ENCODE measurements around the gene ADIPOR2. TPM values are rescaled to one million over a fixed set of nuclear protein-coding genes. Genes with fewer than 3 reads are reported as not detected.

Gene ADIPOR2
- total RNA-seq, 1 donor from 2014 or later: 43.0 TPM

DNA sequence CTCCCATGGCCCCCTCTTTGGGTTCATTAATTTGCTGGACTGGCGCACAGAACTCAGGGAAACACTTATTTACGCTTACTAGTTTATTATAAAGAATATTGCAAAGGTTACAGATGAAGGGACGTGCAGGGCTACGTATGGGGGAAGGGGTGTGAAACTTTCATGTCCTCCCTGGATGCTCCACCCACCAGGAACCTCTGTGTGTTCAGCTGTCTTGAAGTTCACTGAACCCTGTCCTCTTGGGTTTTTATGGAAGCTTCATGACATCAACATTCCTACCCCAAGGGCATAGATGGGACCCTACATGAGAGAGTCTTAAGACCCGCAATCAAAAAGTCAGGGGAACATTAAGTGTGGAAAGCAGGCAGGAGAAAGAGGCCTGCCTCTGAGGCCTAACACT, 58.1 kb downstream of the ADIPOR2 start:
- no peak overlapping the region for H3K27ac Mint-ChIP-seq
- DNase-seq: no peak
- CTCF ChIA-PET: no interaction called here
- peaks cover 34% of the 10 kb centered on the region for H3K4me1 Mint-ChIP-seq
- no peak overlapping the region for H3K4me3 Mint-ChIP-seq
- TF ChIP-seq, protein P1, sequence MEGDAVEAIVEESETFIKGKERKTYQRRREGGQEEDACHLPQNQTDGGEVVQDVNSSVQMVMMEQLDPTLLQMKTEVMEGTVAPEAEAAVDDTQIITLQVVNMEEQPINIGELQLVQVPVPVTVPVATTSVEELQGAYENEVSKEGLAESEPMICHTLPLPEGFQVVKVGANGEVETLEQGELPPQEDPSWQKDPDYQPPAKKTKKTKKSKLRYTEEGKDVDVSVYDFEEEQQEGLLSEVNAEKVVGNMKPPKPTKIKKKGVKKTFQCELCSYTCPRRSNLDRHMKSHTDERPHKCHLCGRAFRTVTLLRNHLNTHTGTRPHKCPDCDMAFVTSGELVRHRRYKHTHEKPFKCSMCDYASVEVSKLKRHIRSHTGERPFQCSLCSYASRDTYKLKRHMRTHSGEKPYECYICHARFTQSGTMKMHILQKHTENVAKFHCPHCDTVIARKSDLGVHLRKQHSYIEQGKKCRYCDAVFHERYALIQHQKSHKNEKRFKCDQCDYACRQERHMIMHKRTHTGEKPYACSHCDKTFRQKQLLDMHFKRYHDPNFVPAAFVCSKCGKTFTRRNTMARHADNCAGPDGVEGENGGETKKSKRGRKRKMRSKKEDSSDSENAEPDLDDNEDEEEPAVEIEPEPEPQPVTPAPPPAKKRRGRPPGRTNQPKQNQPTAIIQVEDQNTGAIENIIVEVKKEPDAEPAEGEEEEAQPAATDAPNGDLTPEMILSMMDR (IDR thresholded peaks at IDR 0.05): no peak
- no peak for ATAC-seq (ENCODE audit: low read depth)
- H3K36me3 Mint-ChIP-seq (ENCODE audit: low read depth): peaks cover 17% of the 10 kb centered on the region
- POLR2A ChIA-PET: no interaction called here
- H3K27me3 Mint-ChIP-seq: no peaks in the 10 kb centered on the region
- H3K9me3 Mint-ChIP-seq: peaks cover 4% of the 10 kb centered on the region
- intact Hi-C loops (cut with micrococcal nuclease): no loop called here

DNA sequence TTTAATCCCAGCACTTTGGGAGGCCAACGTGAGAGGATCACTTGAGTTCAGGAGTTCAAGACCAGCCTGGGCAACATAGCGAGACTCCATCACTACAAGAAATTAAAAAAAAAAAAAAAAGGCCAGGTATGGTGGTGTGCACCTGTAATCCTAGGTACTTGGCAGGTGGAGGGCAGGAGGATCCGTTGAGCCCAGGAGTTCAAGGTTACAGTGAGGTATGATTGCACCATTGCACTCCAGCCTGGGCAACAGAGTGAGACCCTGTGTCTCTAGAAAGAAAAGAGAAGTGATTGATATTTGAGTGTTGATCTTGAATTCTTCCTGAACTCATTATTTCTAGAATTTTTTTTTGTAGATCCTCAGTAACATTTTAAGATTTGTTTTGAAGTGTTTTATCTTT, 59.4 kb downstream of the ADIPOR2 start:
- CTCF ChIA-PET: no interaction called here
- Mint-ChIP-seq H3K36me3 (ENCODE audit: low read depth) (peaks cover 30% of the 10 kb centered on the region), H3K27ac (no peak overlapping the region), H3K9me3 (peaks cover 4% of the 10 kb centered on the region), H3K27me3 (no peaks in the 10 kb centered on the region), H3K4me1 (peaks cover 29% of the 10 kb centered on the region), H3K4me3 (no peak overlapping the region)
- intact Hi-C loops (cut with micrococcal nuclease): no loop called here
- TF ChIP-seq, protein P1 (IDR thresholded peaks at IDR 0.05): no peak
- POLR2A ChIA-PET: no interaction called here
- no peak for DNase-seq
- no peak for ATAC-seq (ENCODE audit: low read depth)

DNA sequence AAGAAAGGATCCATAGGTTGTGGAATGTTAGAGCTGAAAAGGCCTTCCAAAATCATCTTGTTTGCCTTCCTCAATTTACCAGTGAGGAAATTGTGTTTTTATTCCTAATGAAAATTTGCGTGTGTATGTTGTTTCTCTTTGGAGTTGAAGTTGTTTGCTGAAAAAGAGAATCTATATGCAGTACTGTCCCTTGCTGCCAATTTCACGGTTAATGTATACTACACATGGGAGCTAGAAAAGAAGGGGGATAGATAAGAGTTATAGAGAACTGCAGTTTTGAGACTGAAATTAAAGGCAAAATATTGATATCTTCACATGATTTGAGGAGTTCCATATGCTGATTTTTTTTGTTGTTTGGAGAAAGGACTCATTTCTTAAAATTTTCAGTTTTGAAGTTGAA, 67.5 kb downstream of the ADIPOR2 start:
- TF ChIP-seq, protein P1 (IDR thresholded peaks at IDR 0.05): no peak
- Mint-ChIP-seq H3K4me3 (no peak overlapping the region), H3K27me3 (no peaks in the 10 kb centered on the region), H3K4me1 (no peaks in the 10 kb centered on the region), H3K27ac (no peak overlapping the region), H3K9me3 (no peaks in the 10 kb centered on the region), H3K36me3 (ENCODE audit: low read depth) (peaks cover 63% of the 10 kb centered on the region)
- POLR2A ChIA-PET: no interaction called here
- ATAC-seq (ENCODE audit: low read depth) (no peak), DNase-seq (no peak)
- intact Hi-C loops (cut with micrococcal nuclease): no loop called here
- CTCF ChIA-PET: no interaction called here

DNA sequence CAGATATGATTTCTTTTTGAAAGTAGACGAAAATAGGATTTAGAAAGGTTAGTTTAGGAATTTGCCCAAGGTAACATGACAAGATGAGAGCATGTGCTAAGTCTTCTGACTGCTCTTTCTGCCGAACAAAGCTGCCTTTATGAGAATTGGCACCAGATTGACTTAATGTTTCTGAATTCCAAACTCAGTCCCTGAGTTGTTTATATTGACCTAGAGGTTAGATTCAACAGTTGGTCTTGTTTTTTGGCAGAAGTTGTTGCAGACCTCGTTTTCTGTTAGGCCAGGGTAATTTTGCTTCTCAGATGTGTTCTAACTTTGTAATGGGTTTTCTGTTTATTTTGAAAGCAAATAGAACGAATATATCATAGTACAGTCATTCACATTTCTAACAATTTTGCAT, 68.0 kb downstream of the ADIPOR2 start:
- H3K9me3 Mint-ChIP-seq: no peaks in the 10 kb centered on the region
- peaks cover 65% of the 10 kb centered on the region for H3K36me3 Mint-ChIP-seq (ENCODE audit: low read depth)
- POLR2A ChIA-PET: no interaction called here
- TF ChIP-seq, protein P1 (IDR thresholded peaks at IDR 0.05): no peak
- no peaks in the 10 kb centered on the region for H3K27me3 Mint-ChIP-seq
- no peak for DNase-seq
- ATAC-seq (ENCODE audit: low read depth): no peak
- H3K27ac Mint-ChIP-seq: no peak overlapping the region
- CTCF ChIA-PET: no interaction called here
- H3K4me3 Mint-ChIP-seq: no peak overlapping the region
- no peaks in the 10 kb centered on the region for H3K4me1 Mint-ChIP-seq
- intact Hi-C loops (cut with micrococcal nuclease): no loop called here

DNA sequence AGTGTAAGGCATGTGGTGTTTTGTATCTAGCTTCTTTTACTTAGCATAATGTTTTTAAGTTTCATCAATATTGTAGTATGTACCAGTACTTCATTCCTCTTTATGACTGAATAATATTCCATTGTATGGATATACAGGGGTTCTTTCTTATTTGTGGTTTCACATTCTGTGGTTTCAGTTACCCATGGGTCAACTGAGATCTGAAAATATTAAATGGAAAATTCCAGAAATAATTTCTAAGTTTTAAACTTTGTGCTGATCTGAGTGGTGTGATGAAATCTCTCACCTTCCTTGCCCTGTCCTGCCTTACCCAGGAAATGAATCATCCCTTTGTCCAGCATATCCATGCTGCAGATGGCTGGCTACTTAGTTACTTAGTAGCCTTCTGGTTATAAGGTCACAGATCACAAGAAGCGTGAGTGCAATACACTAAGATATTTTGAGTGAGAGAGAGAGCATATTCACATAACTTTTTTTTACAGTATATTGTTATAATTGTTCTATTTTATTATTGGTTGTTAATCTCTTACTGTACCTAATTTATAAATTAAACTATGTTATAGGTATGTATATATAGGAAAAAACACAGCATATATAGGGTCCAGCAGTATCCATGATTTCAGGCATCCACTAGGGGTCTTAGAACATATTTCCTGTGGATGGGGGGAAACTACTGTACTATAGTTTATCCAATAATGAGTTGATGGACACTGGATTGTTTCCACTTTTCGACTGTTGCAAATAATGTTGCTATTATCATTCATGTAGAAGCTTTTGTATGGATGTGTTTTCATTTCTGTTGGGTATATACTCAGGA, 69.9 kb downstream of the ADIPOR2 start:
- POLR2A ChIA-PET: no interaction called here
- ATAC-seq (ENCODE audit: low read depth) (no peak), DNase-seq (no peak)
- CTCF ChIA-PET: no interaction called here
- intact Hi-C loops (cut with micrococcal nuclease): no loop called here
- no peaks in the 10 kb centered on the region for H3K27me3 Mint-ChIP-seq
- H3K36me3 Mint-ChIP-seq (ENCODE audit: low read depth): peaks cover 53% of the 10 kb centered on the region
- no peaks in the 10 kb centered on the region for H3K9me3 Mint-ChIP-seq
- H3K27ac Mint-ChIP-seq: no peak overlapping the region
- H3K4me3 Mint-ChIP-seq: no peak overlapping the region
- no peaks in the 10 kb centered on the region for H3K4me1 Mint-ChIP-seq
- TF ChIP-seq, protein P1 (IDR thresholded peaks at IDR 0.05): no peak

All from activated B cell treated with CpG ODN at 0.5 μM for 24 hours (primary cell).